HCT116 (cell line): ENCODE data around the gene PTPN12. TPM values are rescaled to one million over a fixed set of nuclear protein-coding genes. Genes with fewer than 3 reads are reported as not detected.

Experiments
- ATAC-seq: fragments of 200-7000 bp; cut with Tn5 transposase; 2 replicates; pipeline ENCODE4 v1.9.1; 2020; ENCODE audit warnings: mild to moderate bottlenecking, moderate library complexity
- BruUV-seq: library from RNA; stranded (reverse); fragments of 400-500 nt; replicated peaks from 2 replicates; lab custom pipeline; 2021; lab: Mats Ljungman, UMichigan
- CTCF ChIA-PET: fragments of 300-600 bp; sonication (Branson Sonifier 250); formaldehyde crosslinking; loops from one replicate; lab custom pipeline; 2021; ENCODE audit warnings: antibody characterized with exemption; lab: Charles Lee
- POLR2A ChIA-PET: fragments of 300-600, 350-600 bp; sonication (Branson Sonifier 250); formaldehyde crosslinking; loops from one replicate; lab custom pipeline; 2021; ENCODE audit warnings: antibody characterized with exemption; lab: Charles Lee
- RAD21 ChIA-PET, 2 experiments: fragments of 300-600 bp; sonication (Branson Sonifier 250); formaldehyde crosslinking; loops; one replicate each; lab custom pipeline; 2023; ENCODE audit warnings: low total read pairs in 2 of 2; ENCODE audit not compliant: uncharacterized antibody in 2 of 2, unreplicated experiment in 2 of 2, low non-redundant PET in 1 of 2; lab: Charles Lee
- DNase-seq: peaks from one replicate; pipeline ENCODE4 v3.0.0-alpha.2; 2010; ENCODE audit warnings: low read depth, low spot score
- H2AFZ ChIP-seq: fragments of 200-600 bp; shearing (Covaris generic), sonication (generic); 2 replicates; pipeline ENCODE4 v1.6.1; 2017; ENCODE audit warnings: low read depth, mixed run types, mixed read lengths, antibody characterized with exemption, low read length; ENCODE audit not compliant: poor library complexity, severe bottlenecking
- H3K27ac ChIP-seq: 2 replicates; pipeline ENCODE4 v1.5.1; 2012; ENCODE audit warnings: low read depth, low read length
- H3K27me3 ChIP-seq: fragments of 200-600 bp; sonication (generic); 2 replicates; pipeline ENCODE4 v1.6.1; 2016; ENCODE audit warnings: mixed run types, low read length, mixed read lengths; ENCODE audit not compliant: insufficient read depth
- H3K36me3 ChIP-seq, 2 experiments: fragments of 200-500 bp in 1 of 2; fragments of 200-600 bp in 1 of 2; sonication (Bioruptor generic) in 1 of 2; sonication (generic) in 1 of 2; 2 replicates each; pipeline versions ENCODE4 v1.5.1 to v1.6.1; 2014 to 2016; ENCODE audit warnings: low read length in 2 of 2, inconsistent platforms in 1 of 2, mixed read lengths in 1 of 2, mixed run types in 1 of 2; ENCODE audit not compliant: insufficient read depth in 2 of 2, control insufficient read depth in 1 of 2
- H3K4me1 ChIP-seq, 2 experiments: fragments of 200-600 bp in 1 of 2; sonication (generic) in 1 of 2; 2 replicates each; pipeline versions ENCODE4 v1.5.1 to v1.6.1; 2012 to 2017; ENCODE audit warnings: low read length in 2 of 2, inconsistent platforms in 1 of 2, mild to moderate bottlenecking in 1 of 2, mixed read lengths in 1 of 2, mixed run types in 1 of 2, moderate library complexity in 1 of 2; ENCODE audit not compliant: insufficient read depth in 2 of 2, control insufficient read depth in 1 of 2
- H3K4me2 ChIP-seq: fragments of 200-600 bp; sonication (generic); 2 replicates; pipeline ENCODE4 v1.6.1; 2017; ENCODE audit warnings: mixed run types, low read length, mixed read lengths
- H3K4me3 ChIP-seq, 2 experiments: fragments of 200-600 bp in 1 of 2; sonication (generic) in 1 of 2; replicated peaks in 1 of 2; 2 replicates each; pipeline ENCODE4 v1.5.1; 2011 to 2016; ENCODE audit warnings: low read length in 2 of 2, control low read depth in 1 of 2, low read depth in 1 of 2, mild to moderate bottlenecking in 1 of 2, mixed read lengths in 1 of 2, mixed run types in 1 of 2
- H3K79me2 ChIP-seq: fragments of 200-600 bp; sonication (generic); 2 replicates; pipeline ENCODE4 v1.6.1; 2017; ENCODE audit warnings: mild to moderate bottlenecking, mixed run types, low read length, moderate library complexity, mixed read lengths; ENCODE audit not compliant: insufficient read depth
- H3K9ac ChIP-seq: fragments of 200-600 bp; sonication (generic); 2 replicates; pipeline ENCODE4 v1.6.1; 2016; ENCODE audit warnings: low read length, mixed read lengths
- H3K9me2 ChIP-seq: fragments of 200-600 bp; sonication (generic), shearing (Covaris generic); 2 replicates; pipeline ENCODE4 v1.6.1; 2017; ENCODE audit warnings: mixed run types, mild to moderate bottlenecking, moderate library complexity; ENCODE audit not compliant: insufficient read depth
- H3K9me3 ChIP-seq, 2 experiments: fragments of 200-500 bp in 1 of 2; fragments of 200-600 bp in 1 of 2; sonication (Bioruptor generic) in 1 of 2; sonication (generic) in 1 of 2; 2 replicates each; pipeline ENCODE4 v1.6.1; 2014 to 2017; ENCODE audit warnings: low read length in 2 of 2, mixed read lengths in 2 of 2, inconsistent platforms in 1 of 2, low read depth in 1 of 2, mild to moderate bottlenecking in 1 of 2, mixed run types in 1 of 2, moderate library complexity in 1 of 2; ENCODE audit not compliant: control insufficient read depth in 1 of 2, insufficient read depth in 1 of 2
- H4K20me1 ChIP-seq: fragments of 200-600 bp; sonication (generic), shearing (Covaris generic); 2 replicates; pipeline ENCODE4 v1.6.1; 2017; ENCODE audit warnings: mixed run types, mild to moderate bottlenecking, moderate library complexity; ENCODE audit not compliant: insufficient read depth
- EZH2 ChIP-seq: fragments of 200-600 bp; sonication (generic); IDR thresholded peaks from 2 replicates; pipeline ENCODE4 v1.6.1; 2017; ENCODE audit warnings: antibody characterized with exemption, mixed run types
- EZH2phosphoT487 ChIP-seq: fragments of 200-600 bp; IDR thresholded peaks from 2 replicates; pipeline ENCODE4 v1.6.1; 2018; ENCODE audit warnings: antibody characterized with exemption, borderline replicate concordance
- JUND ChIP-seq: IDR thresholded peaks from 2 replicates; pipeline ENCODE4 v1.6.1; 2012
- POLR2AphosphoS5 ChIP-seq: IDR thresholded peaks from 2 replicates; pipeline ENCODE4 v1.6.1; 2011; ENCODE audit warnings: mild to moderate bottlenecking, low read depth, low read length, moderate library complexity
- RAD21 ChIP-seq: IDR thresholded peaks from 2 replicates; pipeline ENCODE4 v1.6.1; 2012; ENCODE audit warnings: low read depth, mild to moderate bottlenecking
- TCF7L2 ChIP-seq: IDR thresholded peaks from 2 replicates; pipeline ENCODE4 v1.7.0; 2011; ENCODE audit warnings: borderline replicate concordance, inconsistent platforms; ENCODE audit not compliant: insufficient read depth, insufficient read length; ENCODE audit errors: extremely low read depth
- YY1 ChIP-seq: IDR thresholded peaks from 2 replicates; pipeline ENCODE4 v1.6.1; 2011; ENCODE audit warnings: low read length, low read depth, moderate library complexity, mild to moderate bottlenecking; ENCODE audit not compliant: insufficient replicate concordance; ENCODE audit errors: extremely low read depth
- ZFX ChIP-seq: fragments of 450-650 bp; IDR thresholded peaks from 2 replicates; pipeline ENCODE4 v1.6.1; 2017
- ZNF274 ChIP-seq: fragments of 200-500 bp; sonication (Bioruptor generic); IDR thresholded peaks from 2 replicates; pipeline ENCODE4 v1.6.1; 2014; ENCODE audit warnings: mild to moderate bottlenecking, low read depth, low read length, inconsistent platforms
- intact Hi-C: fragments of 100-400 bp; cut with micrococcal nuclease; formaldehyde crosslinking; loops from 2 replicates; pipeline ENCODE4 v1.10.0; 2022
- total RNA-seq: library from RNA; stranded (reverse); gene quantifications from one replicate; pipeline ENCODE4 v1.2.1, GENCODE V29; 2021; ENCODE audit not compliant: unreplicated experiment
- TF ChIP-seq, protein P1 (sequence below), 3 experiments: fragments of 200-600 bp in 1 of 3; sonication (generic) in 1 of 3; IDR thresholded peaks in 2 of 3; conservative IDR thresholded peaks in 1 of 3; 2 replicates each; pipeline ENCODE4 v1.5.1; 2012 to 2017; ENCODE audit warnings: low read depth in 2 of 3, low read length in 2 of 3, antibody characterized with exemption in 1 of 3, borderline replicate concordance in 1 of 3, control low read depth in 1 of 3, mild to moderate bottlenecking in 1 of 3, mixed read lengths in 1 of 3, mixed run types in 1 of 3, moderate library complexity in 1 of 3; ENCODE audit not compliant: insufficient read depth in 1 of 3
- TF ChIP-seq, protein P2 (sequence below): IDR thresholded peaks from 2 replicates; pipeline ENCODE4 v1.6.1; 2012; ENCODE audit warnings: low read depth
- TF ChIP-seq, protein P3 (sequence below): IDR thresholded peaks from 2 replicates; pipeline ENCODE4 v1.6.1; 2012
- TF ChIP-seq, protein P4 (sequence below): IDR thresholded peaks from 2 replicates; pipeline ENCODE4 v1.6.1; 2011; ENCODE audit warnings: mild to moderate bottlenecking, low read length, moderate library complexity; ENCODE audit not compliant: insufficient replicate concordance; ENCODE audit errors: extremely low read depth

PTPN12 gene
- total RNA-seq, 1 experiment from 2014 or later = 80.5 TPM

DNA sequence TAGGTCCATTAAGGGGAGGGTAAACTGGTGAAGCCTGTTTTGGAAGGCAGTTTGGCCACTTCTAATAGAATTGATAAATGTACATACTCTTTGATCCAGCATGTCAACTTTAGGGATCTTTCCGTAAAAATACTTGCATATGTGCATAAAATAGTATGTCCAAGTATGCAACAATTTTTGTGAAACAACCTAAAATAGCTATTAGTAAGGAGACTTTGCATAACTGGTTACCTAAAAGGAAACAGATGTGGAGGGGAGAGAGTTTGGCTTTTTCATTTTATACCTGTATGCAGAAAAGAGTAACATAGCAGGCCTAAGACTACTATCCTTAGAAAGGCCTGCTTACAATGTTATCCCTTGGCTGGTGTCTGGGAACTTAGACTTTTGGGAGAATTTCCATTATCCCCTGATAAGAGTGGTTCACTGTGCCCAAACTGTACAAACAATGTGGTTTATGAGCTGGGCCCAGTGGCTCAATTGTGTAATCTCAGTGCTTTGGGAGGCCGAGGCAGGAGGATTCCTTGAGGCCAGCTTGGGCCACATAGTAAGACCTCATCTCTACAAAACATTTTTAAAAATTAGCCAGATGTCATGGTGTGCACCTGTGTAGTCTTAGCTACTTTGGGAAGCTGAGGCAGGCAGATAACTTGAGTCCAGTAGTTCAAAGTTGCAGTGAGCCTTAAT lies 21.3 kb downstream of the PTPN12 start:
- no peak overlapping the region for H2AFZ ChIP-seq
- POLR2A ChIA-PET = no interaction called here
- BruUV-seq = no TSS peak
- no peak overlapping the region for H3K9ac ChIP-seq
- H3K9me3 ChIP-seq = no peaks in the 10 kb centered on the region
- ATAC-seq = no peak
- CTCF ChIA-PET = no interaction called here
- intact Hi-C loops = no loop called here
- H3K4me2 ChIP-seq = no peak overlapping the region
- H3K79me2 ChIP-seq = peaks cover 90% of the 10 kb centered on the region
- no peaks in the 10 kb centered on the region for H3K4me1 ChIP-seq
- 0 out of 2 replicates have a peak, but pooled peaks cover 3% of the 10 kb centered on the region for H4K20me1 ChIP-seq
- H3K36me3 ChIP-seq = no peaks in the 10 kb centered on the region; a peak in 2 of 4 replicates
- no peak overlapping the region for H3K4me3 ChIP-seq
- no peaks in the 10 kb centered on the region for H3K9me2 ChIP-seq
- TF ChIP-seq, protein P1, sequence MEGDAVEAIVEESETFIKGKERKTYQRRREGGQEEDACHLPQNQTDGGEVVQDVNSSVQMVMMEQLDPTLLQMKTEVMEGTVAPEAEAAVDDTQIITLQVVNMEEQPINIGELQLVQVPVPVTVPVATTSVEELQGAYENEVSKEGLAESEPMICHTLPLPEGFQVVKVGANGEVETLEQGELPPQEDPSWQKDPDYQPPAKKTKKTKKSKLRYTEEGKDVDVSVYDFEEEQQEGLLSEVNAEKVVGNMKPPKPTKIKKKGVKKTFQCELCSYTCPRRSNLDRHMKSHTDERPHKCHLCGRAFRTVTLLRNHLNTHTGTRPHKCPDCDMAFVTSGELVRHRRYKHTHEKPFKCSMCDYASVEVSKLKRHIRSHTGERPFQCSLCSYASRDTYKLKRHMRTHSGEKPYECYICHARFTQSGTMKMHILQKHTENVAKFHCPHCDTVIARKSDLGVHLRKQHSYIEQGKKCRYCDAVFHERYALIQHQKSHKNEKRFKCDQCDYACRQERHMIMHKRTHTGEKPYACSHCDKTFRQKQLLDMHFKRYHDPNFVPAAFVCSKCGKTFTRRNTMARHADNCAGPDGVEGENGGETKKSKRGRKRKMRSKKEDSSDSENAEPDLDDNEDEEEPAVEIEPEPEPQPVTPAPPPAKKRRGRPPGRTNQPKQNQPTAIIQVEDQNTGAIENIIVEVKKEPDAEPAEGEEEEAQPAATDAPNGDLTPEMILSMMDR (IDR thresholded peaks at IDR 0.05 in 2 of 3, conservative IDR thresholded peaks at IDR 0.05 in 1 of 3; ENCODE audit: borderline replicate concordance in 1 of 3, insufficient read depth in 1 of 3, low read depth in 2 of 3, low read length in 2 of 3) = no peak
- TF ChIP-seq, protein P2, sequence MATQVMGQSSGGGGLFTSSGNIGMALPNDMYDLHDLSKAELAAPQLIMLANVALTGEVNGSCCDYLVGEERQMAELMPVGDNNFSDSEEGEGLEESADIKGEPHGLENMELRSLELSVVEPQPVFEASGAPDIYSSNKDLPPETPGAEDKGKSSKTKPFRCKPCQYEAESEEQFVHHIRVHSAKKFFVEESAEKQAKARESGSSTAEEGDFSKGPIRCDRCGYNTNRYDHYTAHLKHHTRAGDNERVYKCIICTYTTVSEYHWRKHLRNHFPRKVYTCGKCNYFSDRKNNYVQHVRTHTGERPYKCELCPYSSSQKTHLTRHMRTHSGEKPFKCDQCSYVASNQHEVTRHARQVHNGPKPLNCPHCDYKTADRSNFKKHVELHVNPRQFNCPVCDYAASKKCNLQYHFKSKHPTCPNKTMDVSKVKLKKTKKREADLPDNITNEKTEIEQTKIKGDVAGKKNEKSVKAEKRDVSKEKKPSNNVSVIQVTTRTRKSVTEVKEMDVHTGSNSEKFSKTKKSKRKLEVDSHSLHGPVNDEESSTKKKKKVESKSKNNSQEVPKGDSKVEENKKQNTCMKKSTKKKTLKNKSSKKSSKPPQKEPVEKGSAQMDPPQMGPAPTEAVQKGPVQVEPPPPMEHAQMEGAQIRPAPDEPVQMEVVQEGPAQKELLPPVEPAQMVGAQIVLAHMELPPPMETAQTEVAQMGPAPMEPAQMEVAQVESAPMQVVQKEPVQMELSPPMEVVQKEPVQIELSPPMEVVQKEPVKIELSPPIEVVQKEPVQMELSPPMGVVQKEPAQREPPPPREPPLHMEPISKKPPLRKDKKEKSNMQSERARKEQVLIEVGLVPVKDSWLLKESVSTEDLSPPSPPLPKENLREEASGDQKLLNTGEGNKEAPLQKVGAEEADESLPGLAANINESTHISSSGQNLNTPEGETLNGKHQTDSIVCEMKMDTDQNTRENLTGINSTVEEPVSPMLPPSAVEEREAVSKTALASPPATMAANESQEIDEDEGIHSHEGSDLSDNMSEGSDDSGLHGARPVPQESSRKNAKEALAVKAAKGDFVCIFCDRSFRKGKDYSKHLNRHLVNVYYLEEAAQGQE = no peak
- TF ChIP-seq YY1 (no peak), JUND (no peak), ZFX (no peak), POLR2AphosphoS5 (no peak), RAD21 (no peak), TCF7L2 (no peak), EZH2phosphoT487 (no peak), ZNF274 (no peak), EZH2 (no peak)
- TF ChIP-seq, protein P3, sequence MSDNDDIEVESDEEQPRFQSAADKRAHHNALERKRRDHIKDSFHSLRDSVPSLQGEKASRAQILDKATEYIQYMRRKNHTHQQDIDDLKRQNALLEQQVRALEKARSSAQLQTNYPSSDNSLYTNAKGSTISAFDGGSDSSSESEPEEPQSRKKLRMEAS = no peak
- TF ChIP-seq, protein P4, sequence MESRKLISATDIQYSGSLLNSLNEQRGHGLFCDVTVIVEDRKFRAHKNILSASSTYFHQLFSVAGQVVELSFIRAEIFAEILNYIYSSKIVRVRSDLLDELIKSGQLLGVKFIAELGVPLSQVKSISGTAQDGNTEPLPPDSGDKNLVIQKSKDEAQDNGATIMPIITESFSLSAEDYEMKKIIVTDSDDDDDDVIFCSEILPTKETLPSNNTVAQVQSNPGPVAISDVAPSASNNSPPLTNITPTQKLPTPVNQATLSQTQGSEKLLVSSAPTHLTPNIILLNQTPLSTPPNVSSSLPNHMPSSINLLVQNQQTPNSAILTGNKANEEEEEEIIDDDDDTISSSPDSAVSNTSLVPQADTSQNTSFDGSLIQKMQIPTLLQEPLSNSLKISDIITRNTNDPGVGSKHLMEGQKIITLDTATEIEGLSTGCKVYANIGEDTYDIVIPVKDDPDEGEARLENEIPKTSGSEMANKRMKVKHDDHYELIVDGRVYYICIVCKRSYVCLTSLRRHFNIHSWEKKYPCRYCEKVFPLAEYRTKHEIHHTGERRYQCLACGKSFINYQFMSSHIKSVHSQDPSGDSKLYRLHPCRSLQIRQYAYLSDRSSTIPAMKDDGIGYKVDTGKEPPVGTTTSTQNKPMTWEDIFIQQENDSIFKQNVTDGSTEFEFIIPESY = no peak
- H3K27ac ChIP-seq = no peak overlapping the region
- no peaks in the 10 kb centered on the region for H3K27me3 ChIP-seq
- RAD21 ChIA-PET = no interaction called here
- DNase-seq = no peak
